ENCODE results near the gene RARA. TPM values are rescaled to one million over a fixed set of nuclear protein-coding genes. Genes with fewer than 3 reads are reported as not detected.

The RARA gene
- total RNA-seq, 1 experiment from 2014 or later = 35.1 TPM

DNA sequence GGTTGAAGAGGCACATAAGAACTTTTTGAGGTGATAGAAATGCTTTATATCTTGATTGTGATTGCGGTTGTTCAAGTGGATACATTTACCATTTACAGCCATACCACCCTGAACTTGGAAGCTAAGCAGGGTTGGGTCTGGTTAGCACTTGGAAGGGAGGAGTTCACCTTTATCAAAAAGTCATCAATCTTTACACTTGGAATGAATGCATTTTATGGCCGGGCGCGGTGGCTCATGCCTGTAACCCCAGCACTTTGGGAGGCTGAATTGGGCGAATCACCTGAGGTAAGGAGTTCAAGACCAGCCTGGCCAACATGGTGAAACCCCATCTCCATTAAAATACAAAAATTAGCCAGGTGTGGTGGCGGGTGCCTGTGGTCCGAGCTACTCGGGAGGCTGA, 65.0 kb downstream of the RARA start:
- no peak overlapping the region for H3K4me3 ChIP-seq (replicated peaks in 1 of 2; ENCODE audit: low read depth in 1 of 2, low read length in 2 of 2)
- intact Hi-C loops (cut with micrococcal nuclease) = no loop called here
- H3K9me3 ChIP-seq (ENCODE audit: control insufficient read depth in 1 of 2, insufficient read depth in 1 of 2, low read depth in 1 of 2, low read length in 2 of 2) = no peaks in the 10 kb centered on the region
- H3K27ac ChIP-seq (ENCODE audit: low read depth, low read length) = no peak overlapping the region
- no peaks in the 10 kb centered on the region for H4K20me1 ChIP-seq (ENCODE audit: insufficient read depth)
- CTCF ChIA-PET = no interaction called here
- H3K4me1 ChIP-seq (ENCODE audit: control insufficient read depth in 1 of 2, insufficient read depth in 2 of 2, low read length in 2 of 2) = no peaks in the 10 kb centered on the region
- ATAC-seq (no peak), DNase-seq (ENCODE audit: low read depth, low spot score) (no peak)
- H3K4me2 ChIP-seq (ENCODE audit: low read length) = no peak overlapping the region
- no peaks in the 10 kb centered on the region for H3K27me3 ChIP-seq (ENCODE audit: insufficient read depth, low read length)
- H3K36me3 ChIP-seq (ENCODE audit: control insufficient read depth in 1 of 2, insufficient read depth in 2 of 2, low read length in 2 of 2) = no peaks in the 10 kb centered on the region
- no peak overlapping the region for H3K9ac ChIP-seq (ENCODE audit: low read length)
- H3K9me2 ChIP-seq (ENCODE audit: insufficient read depth) = no peaks in the 10 kb centered on the region
- POLR2A ChIA-PET = interaction anchor here (0.9 kb wide), 1 partner anchor 128 kb away, joined by 3 read pairs; the partner anchor contains the start of gene TNS4
- no peaks in the 10 kb centered on the region for H3K79me2 ChIP-seq (ENCODE audit: insufficient read depth, low read length)
- RAD21 ChIA-PET (ENCODE audit: low non-redundant PET in 1 of 2, low total read pairs in 2 of 2, uncharacterized antibody in 2 of 2, unreplicated experiment in 2 of 2) = no interaction called here
- TF ChIP-seq FOSL1 (IDR thresholded peaks at IDR 0.05; ENCODE audit: low read depth) (no peak), ELF1 (IDR thresholded peaks at IDR 0.05; ENCODE audit: borderline replicate concordance, low read depth) (no peak), YY1 (IDR thresholded peaks at IDR 0.05; ENCODE audit: extremely low read depth, insufficient replicate concordance, low read depth, low read length) (no peak), SRF (IDR thresholded peaks at IDR 0.05; ENCODE audit: low read depth) (no peak), EZH2 (IDR thresholded peaks at IDR 0.05) (no peak), SP1 (IDR thresholded peaks at IDR 0.05; ENCODE audit: low read depth) (no peak), ZNF274 (IDR thresholded peaks at IDR 0.05; ENCODE audit: low read depth, low read length) (no peak), EZH2phosphoT487 (IDR thresholded peaks at IDR 0.05; ENCODE audit: borderline replicate concordance) (no peak), SIN3A (IDR thresholded peaks at IDR 0.05; ENCODE audit: low read depth) (no peak), RAD21 (IDR thresholded peaks at IDR 0.05; ENCODE audit: low read depth) (no peak), POLR2AphosphoS5 (IDR thresholded peaks at IDR 0.05; ENCODE audit: low read depth, low read length) (no peak), REST (IDR thresholded peaks at IDR 0.05; ENCODE audit: low read depth) (no peak), ZBTB33 (IDR thresholded peaks at IDR 0.05; ENCODE audit: extremely low read depth, insufficient replicate concordance, low read length) (no peak), JUND (IDR thresholded peaks at IDR 0.05) (no peak), CBX3 (IDR thresholded peaks at IDR 0.05; ENCODE audit: low read depth) (no peak), TCF7L2 (IDR thresholded peaks at IDR 0.05; ENCODE audit: borderline replicate concordance, extremely low read depth, insufficient read depth, insufficient read length) (no peak)
- TF ChIP-seq, protein P1, sequence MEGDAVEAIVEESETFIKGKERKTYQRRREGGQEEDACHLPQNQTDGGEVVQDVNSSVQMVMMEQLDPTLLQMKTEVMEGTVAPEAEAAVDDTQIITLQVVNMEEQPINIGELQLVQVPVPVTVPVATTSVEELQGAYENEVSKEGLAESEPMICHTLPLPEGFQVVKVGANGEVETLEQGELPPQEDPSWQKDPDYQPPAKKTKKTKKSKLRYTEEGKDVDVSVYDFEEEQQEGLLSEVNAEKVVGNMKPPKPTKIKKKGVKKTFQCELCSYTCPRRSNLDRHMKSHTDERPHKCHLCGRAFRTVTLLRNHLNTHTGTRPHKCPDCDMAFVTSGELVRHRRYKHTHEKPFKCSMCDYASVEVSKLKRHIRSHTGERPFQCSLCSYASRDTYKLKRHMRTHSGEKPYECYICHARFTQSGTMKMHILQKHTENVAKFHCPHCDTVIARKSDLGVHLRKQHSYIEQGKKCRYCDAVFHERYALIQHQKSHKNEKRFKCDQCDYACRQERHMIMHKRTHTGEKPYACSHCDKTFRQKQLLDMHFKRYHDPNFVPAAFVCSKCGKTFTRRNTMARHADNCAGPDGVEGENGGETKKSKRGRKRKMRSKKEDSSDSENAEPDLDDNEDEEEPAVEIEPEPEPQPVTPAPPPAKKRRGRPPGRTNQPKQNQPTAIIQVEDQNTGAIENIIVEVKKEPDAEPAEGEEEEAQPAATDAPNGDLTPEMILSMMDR (IDR thresholded peaks at IDR 0.05 in 2 of 3, conservative IDR thresholded peaks at IDR 0.05 in 1 of 3; ENCODE audit: borderline replicate concordance in 1 of 3, insufficient read depth in 1 of 3, low read depth in 2 of 3, low read length in 2 of 3) = no peak
- no TSS peak for BruUV-seq (replicated peaks)
- H2AFZ ChIP-seq (ENCODE audit: low read depth, low read length, poor library complexity, severe bottlenecking) = no peak overlapping the region

Data from HCT116 (cell line).